ENCODE results near the gene ODAD3.
"Not testable (repeated sequence)": the region's sequence is repeated elsewhere in the genome, so short reads cannot be mapped to it uniquely, and the experiment has no call there.

GRCh38 chr19:11468266-11468845, 33.4 kb upstream of the ODAD3 start:
- not testable (repeated sequence) for TF ChIP-seq POLR2AphosphoS5 (IDR thresholded peaks at IDR 0.05; ENCODE audit: borderline replicate concordance, low read depth, low read length); EZH2 (IDR thresholded peaks at IDR 0.05)
